Colonic mucosa (tissue), 4 donors: ENCODE measurements around the gene THSD7B. TPM values are rescaled to one million over a fixed set of nuclear protein-coding genes. Genes with fewer than 3 reads are reported as not detected.

ENCODE experiments used
- DNase-seq: peaks from one replicate; pipeline ENCODE4 v3.0.0-alpha.2; 2020
- H3K27ac ChIP-seq: fragments of 200-600 bp; one replicate; pipeline ENCODE4 v1.8.0; 2021
- H3K27me3 ChIP-seq: fragments of 200-600 bp; one replicate; pipeline ENCODE4 v1.8.0; 2021
- H3K36me3 ChIP-seq: fragments of 200-600 bp; one replicate; pipeline ENCODE4 v1.8.0; 2021
- H3K4me1 ChIP-seq: fragments of 200-600 bp; one replicate; pipeline ENCODE4 v1.8.0; 2021; ENCODE audit warnings: mild to moderate bottlenecking
- H3K4me3 ChIP-seq: fragments of 200-600 bp; one replicate; pipeline ENCODE4 v1.8.0; 2021
- H3K9ac ChIP-seq, 2 donors: one replicate each; pipeline ENCODE4 v1.7.0; 2013; ENCODE audit warnings: control low read depth in 2 of 2, low read depth in 2 of 2, low read length in 2 of 2
- H3K9me3 ChIP-seq: fragments of 200-600 bp; one replicate; pipeline ENCODE4 v1.8.0; 2021
- CTCF ChIP-seq: fragments of 200-600 bp; IDR thresholded peaks from one replicate; pipeline ENCODE4 v1.8.0; 2022; ENCODE audit warnings: antibody characterized with exemption, mild to moderate bottlenecking
- intact Hi-C: fragments of 100-400 bp; cut with DNase I; formaldehyde crosslinking; loops from one replicate; pipeline ENCODE4 v1.14.1; 2022
- total RNA-seq, 2 donors: library from RNA; stranded (reverse); fragmentation: NEBNext Ultra II Directional in 1 of 2; extraction: Animal tissue kit (Norgen Biotek cat#: 25700) in 1 of 2; gene quantifications; one replicate each; pipeline ENCODE4 v1.2.1, GENCODE V29; 2021
- donor health status: healthy.
- donor health status: DM: no; HTN: no; CAD: no.
- donor health status: DM: no; HTN: no; CAD: no.

The THSD7B gene
- total RNA-seq, 2 donors from 2014 or later: 0.05 to 0.29 TPM

GRCh38 chr2:137411585-137411984, 646.2 kb downstream of the THSD7B start:
- no peak overlapping the region for H3K4me3 ChIP-seq
- no peak for TF ChIP-seq CTCF
- no peaks in the 10 kb centered on the region for H3K9me3 ChIP-seq
- no peak overlapping the region for H3K27ac ChIP-seq
- no peak for DNase-seq
- intact Hi-C loops: no loop called here
- H3K9ac ChIP-seq: no peak overlapping the region
- no peaks in the 10 kb centered on the region for H3K4me1 ChIP-seq
- no peaks in the 10 kb centered on the region for H3K27me3 ChIP-seq
- no peaks in the 10 kb centered on the region for H3K36me3 ChIP-seq

GRCh38 chr2:137420744-137421143, 655.4 kb downstream of the THSD7B start:
- Histone ChIP-seq H3K36me3 (no peaks in the 10 kb centered on the region), H3K4me3 (no peak overlapping the region), H3K9ac (no peak overlapping the region), H3K4me1 (no peaks in the 10 kb centered on the region), H3K27me3 (no peaks in the 10 kb centered on the region), H3K9me3 (no peaks in the 10 kb centered on the region), H3K27ac (no peak overlapping the region)
- intact Hi-C loops: no loop called here
- TF ChIP-seq CTCF: no peak
- no peak for DNase-seq

GRCh38 chr2:137435162-137435561, 669.8 kb downstream of the THSD7B start:
- intact Hi-C loops: no loop called here
- Histone ChIP-seq H3K27ac (no peak overlapping the region), H3K36me3 (no peaks in the 10 kb centered on the region), H3K9ac (no peak overlapping the region), H3K4me3 (no peak overlapping the region), H3K27me3 (no peaks in the 10 kb centered on the region), H3K9me3 (no peaks in the 10 kb centered on the region), H3K4me1 (no peaks in the 10 kb centered on the region)
- TF ChIP-seq CTCF: no peak
- no peak for DNase-seq

GRCh38 chr2:137437386-137437785, 672.0 kb downstream of the THSD7B start:
- TF ChIP-seq CTCF: no peak
- H3K27me3 ChIP-seq: no peaks in the 10 kb centered on the region
- no peak for DNase-seq
- no peak overlapping the region for H3K27ac ChIP-seq
- H3K4me3 ChIP-seq: no peak overlapping the region
- no peaks in the 10 kb centered on the region for H3K4me1 ChIP-seq
- intact Hi-C loops: no loop called here
- no peak overlapping the region for H3K9ac ChIP-seq
- H3K9me3 ChIP-seq: no peaks in the 10 kb centered on the region
- H3K36me3 ChIP-seq: no peaks in the 10 kb centered on the region

- Histone ChIP-seq H3K27me3 (no peaks in the 10 kb centered on the region), H3K4me1 (no peaks in the 10 kb centered on the region), H3K4me3 (no peak overlapping the region), H3K36me3 (no peaks in the 10 kb centered on the region), H3K9me3 (no peaks in the 10 kb centered on the region), H3K9ac (no peak overlapping the region), H3K27ac (no peak overlapping the region)
- intact Hi-C loops: no loop called here
- no peak for TF ChIP-seq CTCF
- no peak for DNase-seq
These were observed 679.6 kb downstream of the THSD7B start for GRCh38 chr2:137444970-137445369.

GRCh38 chr2:137449454-137449853, 684.1 kb downstream of the THSD7B start:
- H3K27ac ChIP-seq: no peak overlapping the region
- H3K27me3 ChIP-seq: no peaks in the 10 kb centered on the region
- H3K9me3 ChIP-seq: no peaks in the 10 kb centered on the region
- no peak for DNase-seq
- no peak overlapping the region for H3K4me3 ChIP-seq
- H3K36me3 ChIP-seq: no peaks in the 10 kb centered on the region
- no peaks in the 10 kb centered on the region for H3K4me1 ChIP-seq
- no peak for TF ChIP-seq CTCF
- intact Hi-C loops: no loop called here
- no peak overlapping the region for H3K9ac ChIP-seq
